SK-N-MC (cell line): Measurements from ENCODE around the gene CLIC5.

Source experiments
- EZH2 ChIP-seq: fragments of 200-600 bp; sonication (generic); IDR thresholded peaks from one replicate; pipeline ENCODE4 v1.6.1; 2017; ENCODE audit warnings: antibody characterized with exemption
- FOXP2 ChIP-seq: optimal IDR thresholded peaks from 2 replicates; pipeline ENCODE3; 2011; ENCODE audit warnings: mild to moderate bottlenecking, moderate library complexity; ENCODE audit not compliant: insufficient read depth; ENCODE audit errors: extremely low read length, control extremely low read depth
- POLR2AphosphoS5 ChIP-seq: IDR thresholded peaks from 2 replicates; pipeline ENCODE4 v1.6.1; 2012; ENCODE audit warnings: mild to moderate bottlenecking, low read depth, low read length, borderline replicate concordance

DNA sequence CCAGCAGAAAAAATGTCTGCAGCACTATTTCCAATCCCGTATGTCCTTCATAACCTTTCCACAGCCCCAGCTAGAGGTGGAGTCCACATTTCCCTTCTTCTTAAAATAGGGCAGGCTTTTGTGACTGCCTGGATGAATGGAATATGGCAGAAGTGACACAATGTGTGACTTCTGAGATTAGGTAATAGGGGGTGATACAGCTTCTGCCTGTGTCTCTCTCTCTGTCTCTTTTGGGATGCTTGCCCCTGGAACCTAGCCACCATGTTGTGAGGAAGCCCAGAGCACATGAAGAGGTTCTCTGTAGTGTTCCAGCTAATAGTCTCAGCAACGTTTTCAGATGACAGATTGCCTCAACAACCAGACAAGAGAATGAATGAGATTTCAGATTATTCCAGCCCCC is 51.4 kb downstream of the CLIC5 start:
- no peak for TF ChIP-seq POLR2AphosphoS5
- no peak for TF ChIP-seq EZH2
- no peak for TF ChIP-seq FOXP2
